ENCODE data around the gene RNLS. TPM values are rescaled to one million over a fixed set of nuclear protein-coding genes. Genes with fewer than 3 reads are reported as not detected.

RNLS gene
- total RNA-seq, 1 experiment from 2014 or later: not detected

GRCh38 chr10:88293651-88294230 is 289.4 kb downstream of the RNLS start:
- Mint-ChIP-seq H3K27me3 (ENCODE audit: insufficient read depth, unreplicated experiment) (no peaks in the 10 kb centered on the region), H3K27ac (ENCODE audit: low read depth, unreplicated experiment) (no peak overlapping the region), H3K4me3 (ENCODE audit: unreplicated experiment) (no peak overlapping the region), H3K36me3 (ENCODE audit: insufficient read depth, unreplicated experiment) (no peaks in the 10 kb centered on the region), H3K4me1 (ENCODE audit: insufficient read depth, unreplicated experiment) (no peaks in the 10 kb centered on the region), H3K9me3 (ENCODE audit: unreplicated experiment) (no peaks in the 10 kb centered on the region)
- intact Hi-C loops (cut with micrococcal nuclease): no loop called here
- ChIA-PET CTCF (interaction anchor here (0.6 kb wide), 1 partner anchor 261 kb away, joined by 4 read pairs; no protein-coding TSS in a partner anchor), POLR2A (interaction anchor here (0.5 to 0.8 kb wide), 2 partner anchors 12 to 220 kb away, joined by 3 to 4 read pairs; no protein-coding TSS in a partner anchor)
- no peak for DNase-seq (ENCODE audit: unreplicated experiment)
- no TSS peak for BruUV-seq (replicated peaks)
- no peak for TF ChIP-seq CTCF (IDR thresholded peaks at IDR 0.05; ENCODE audit: unreplicated experiment)

GRCh38 chr10:88293073-88293472 is 290.0 kb downstream of the RNLS start:
- no peaks in the 10 kb centered on the region for H3K27me3 Mint-ChIP-seq (ENCODE audit: insufficient read depth, unreplicated experiment)
- H3K9me3 Mint-ChIP-seq (ENCODE audit: unreplicated experiment): no peaks in the 10 kb centered on the region
- peak; percentile 13 for DNase-seq (ENCODE audit: unreplicated experiment)
- BruUV-seq (replicated peaks): no TSS peak
- no peaks in the 10 kb centered on the region for H3K36me3 Mint-ChIP-seq (ENCODE audit: insufficient read depth, unreplicated experiment)
- H3K27ac Mint-ChIP-seq (ENCODE audit: low read depth, unreplicated experiment): no peak overlapping the region
- POLR2A ChIA-PET: interaction anchor here (0.6 to 0.8 kb wide), 2 partner anchors 12 to 22 kb away, joined by 3 to 4 read pairs; no protein-coding TSS in a partner anchor
- H3K4me1 Mint-ChIP-seq (ENCODE audit: insufficient read depth, unreplicated experiment): no peaks in the 10 kb centered on the region
- TF ChIP-seq CTCF (IDR thresholded peaks at IDR 0.05; ENCODE audit: unreplicated experiment): no peak
- no peak overlapping the region for H3K4me3 Mint-ChIP-seq (ENCODE audit: unreplicated experiment)
- CTCF ChIA-PET: interaction anchor here (1.0 kb wide), 1 partner anchor 9 kb away, joined by 4 read pairs; no protein-coding TSS in a partner anchor
- intact Hi-C loops (cut with micrococcal nuclease): no loop called here

- no peak for TF ChIP-seq CTCF (IDR thresholded peaks at IDR 0.05; ENCODE audit: unreplicated experiment)
- no peak overlapping the region for H3K27ac Mint-ChIP-seq (ENCODE audit: low read depth, unreplicated experiment)
- intact Hi-C loops (cut with micrococcal nuclease): no loop called here
Measured at GRCh38 chr10:88292185-88292514, 291.0 kb downstream of the RNLS start.

GRCh38 chr10:88291289-88292184 is 291.6 kb downstream of the RNLS start:
- Mint-ChIP-seq H3K27ac (ENCODE audit: low read depth, unreplicated experiment) (no peak overlapping the region), H3K36me3 (ENCODE audit: insufficient read depth, unreplicated experiment) (no peaks in the 10 kb centered on the region), H3K4me1 (ENCODE audit: insufficient read depth, unreplicated experiment) (no peaks in the 10 kb centered on the region), H3K27me3 (ENCODE audit: insufficient read depth, unreplicated experiment) (no peaks in the 10 kb centered on the region), H3K9me3 (ENCODE audit: unreplicated experiment) (no peaks in the 10 kb centered on the region), H3K4me3 (ENCODE audit: unreplicated experiment) (no peak overlapping the region)
- no TSS peak for BruUV-seq (replicated peaks)
- CTCF ChIA-PET: interaction anchor here (0.8 to 1.0 kb wide), 2 partner anchors 8 to 56 kb away, joined by 4 read pairs; no protein-coding TSS in a partner anchor
- no peak for TF ChIP-seq CTCF (IDR thresholded peaks at IDR 0.05; ENCODE audit: unreplicated experiment)
- no peak for DNase-seq (ENCODE audit: unreplicated experiment)
- intact Hi-C loops (cut with micrococcal nuclease): no loop called here
- POLR2A ChIA-PET: no interaction called here

More at GRCh38 chr10:88292185-88292514, 291.0 kb downstream of the RNLS start:
- DNase-seq (ENCODE audit: unreplicated experiment): no peak
- POLR2A ChIA-PET: no interaction called here
- no TSS peak for BruUV-seq (replicated peaks)
- Mint-ChIP-seq H3K9me3 (ENCODE audit: unreplicated experiment) (no peaks in the 10 kb centered on the region), H3K4me1 (ENCODE audit: insufficient read depth, unreplicated experiment) (no peaks in the 10 kb centered on the region), H3K27me3 (ENCODE audit: insufficient read depth, unreplicated experiment) (no peaks in the 10 kb centered on the region), H3K4me3 (ENCODE audit: unreplicated experiment) (no peak overlapping the region), H3K36me3 (ENCODE audit: insufficient read depth, unreplicated experiment) (no peaks in the 10 kb centered on the region)
- CTCF ChIA-PET: interaction anchor here (0.8 to 1.0 kb wide), 2 partner anchors 8 to 55 kb away, joined by 4 read pairs; no protein-coding TSS in a partner anchor
